ENCODE data around the gene ZDHHC9.

Gene ZDHHC9

GRCh38 chrX:129763666-129764065 lies 80.0 kb downstream of the ZDHHC9 start:
- DNase-seq (ENCODE audit: low read depth in 2 of 2), result no peak

- DNase-seq (ENCODE audit: low read depth in 2 of 2), result no peak
Measured at GRCh38 chrX:129762448-129762847, 81.2 kb downstream of the ZDHHC9 start.

- no peak for DNase-seq (ENCODE audit: low read depth in 2 of 2)
Measured at GRCh38 chrX:129761596-129761995, 82.1 kb downstream of the ZDHHC9 start.

GRCh38 chrX:129760981-129761380 lies 82.7 kb downstream of the ZDHHC9 start:
- no peak for DNase-seq (ENCODE audit: low read depth in 2 of 2)

GRCh38 chrX:129760155-129760554 lies 83.5 kb downstream of the ZDHHC9 start:
- no peak for DNase-seq (ENCODE audit: low read depth in 2 of 2)

- no peak for DNase-seq (ENCODE audit: low read depth in 2 of 2)
Measured at GRCh38 chrX:129759576-129760061, 84.1 kb downstream of the ZDHHC9 start.

GRCh38 chrX:129755779-129756650 lies 87.7 kb downstream of the ZDHHC9 start:
- no peak for DNase-seq (ENCODE audit: low read depth in 2 of 2)

- DNase-seq (ENCODE audit: low read depth in 2 of 2), result no peak
Measured at GRCh38 chrX:129754056-129755024, 89.3 kb downstream of the ZDHHC9 start.
